ENCODE data around the gene KIFC1. TPM values are rescaled to one million over a fixed set of nuclear protein-coding genes. Genes with fewer than 3 reads are reported as not detected.

KIFC1 gene
- total and polyA plus RNA-seq, 9 of the 15 experiments (the other 6 are each of a cell fraction or from before 2014, with no cell fraction given), result 1.3 to 95.2 (median 76.9) TPM

DNA sequence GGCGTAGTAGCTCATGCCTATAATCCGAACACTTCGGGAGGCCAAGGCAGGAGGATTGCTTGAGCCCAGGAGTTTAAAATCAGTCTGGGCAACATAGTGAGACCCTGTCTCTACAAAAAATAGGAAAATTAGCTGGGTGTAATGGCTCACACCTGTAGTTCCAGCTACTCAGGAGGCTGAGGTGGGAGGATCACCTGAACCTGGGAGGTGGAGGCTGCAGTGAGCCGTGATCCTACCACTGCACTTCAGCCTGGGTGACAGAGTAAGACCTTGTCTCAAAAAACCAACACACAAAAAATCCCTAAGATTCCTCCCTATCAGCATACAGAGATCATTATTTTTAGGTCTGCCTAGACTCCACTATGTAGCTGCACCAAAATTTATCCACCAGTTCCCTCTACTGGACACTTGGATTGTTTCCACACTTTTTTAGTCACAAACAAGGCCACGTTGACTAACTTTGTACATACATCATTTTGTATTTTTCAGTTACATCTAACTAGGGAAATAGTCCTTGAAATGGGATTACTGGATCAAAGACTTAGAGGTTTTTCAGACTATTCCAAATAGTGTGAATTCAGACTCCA is 15.6 kb downstream of the KIFC1 start (continued):
- TF ChIP-seq HNRNPK (IDR thresholded peaks at IDR 0.05; ENCODE audit: low read depth, low read length, poor library complexity, severe bottlenecking) (no peak), PCBP1 (IDR thresholded peaks at IDR 0.05; ENCODE audit: low read depth, low read length, poor library complexity, severe bottlenecking) (no peak), RBFOX2 (IDR thresholded peaks at IDR 0.05; ENCODE audit: low read depth, low read length) (no peak), FOXA3 (CRISPR knock-in tag; conservative IDR thresholded peaks at IDR 0.05 in 1 of 2, IDR thresholded peaks at IDR 0.05 in 1 of 2) (no peak), REST (IDR thresholded peaks at IDR 0.05; ENCODE audit: borderline replicate concordance) (peak; percentile 68; the same call in 1 of the 2 replicates), REST (CRISPR knock-in tag; IDR thresholded peaks at IDR 0.05; ENCODE audit: low read depth) (no peak), SRSF1 (IDR thresholded peaks at IDR 0.05; ENCODE audit: low read depth, low read length) (no peak), MCM7 (IDR thresholded peaks at IDR 0.05) (no peak), GTF2A2 (tag; IDR thresholded peaks at IDR 0.05) (no peak), LEF1 (IDR thresholded peaks at IDR 0.05) (no peak), ZNF586 (CRISPR knock-in tag; conservative IDR thresholded peaks at IDR 0.05) (no peak), POLR2B (IDR thresholded peaks at IDR 0.05; ENCODE audit: low read depth, partially characterized antibody) (peak; percentile 49), HDAC3 (IDR thresholded peaks at IDR 0.05; ENCODE audit: borderline replicate concordance, partially characterized antibody) (no peak), GTF2F1 (IDR thresholded peaks at IDR 0.05; ENCODE audit: low read depth, low read length) (no peak), FUS (optimal IDR thresholded peaks at IDR 0.05; ENCODE audit: low read depth, low read length) (no peak), ZSCAN29 (IDR thresholded peaks at IDR 0.05) (no peak)
- TF ChIP-seq, protein P1, sequence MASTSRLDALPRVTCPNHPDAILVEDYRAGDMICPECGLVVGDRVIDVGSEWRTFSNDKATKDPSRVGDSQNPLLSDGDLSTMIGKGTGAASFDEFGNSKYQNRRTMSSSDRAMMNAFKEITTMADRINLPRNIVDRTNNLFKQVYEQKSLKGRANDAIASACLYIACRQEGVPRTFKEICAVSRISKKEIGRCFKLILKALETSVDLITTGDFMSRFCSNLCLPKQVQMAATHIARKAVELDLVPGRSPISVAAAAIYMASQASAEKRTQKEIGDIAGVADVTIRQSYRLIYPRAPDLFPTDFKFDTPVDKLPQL (IDR thresholded peaks at IDR 0.05; ENCODE audit: extremely low read depth, insufficient read length), result no peak
- TF ChIP-seq, protein P2, sequence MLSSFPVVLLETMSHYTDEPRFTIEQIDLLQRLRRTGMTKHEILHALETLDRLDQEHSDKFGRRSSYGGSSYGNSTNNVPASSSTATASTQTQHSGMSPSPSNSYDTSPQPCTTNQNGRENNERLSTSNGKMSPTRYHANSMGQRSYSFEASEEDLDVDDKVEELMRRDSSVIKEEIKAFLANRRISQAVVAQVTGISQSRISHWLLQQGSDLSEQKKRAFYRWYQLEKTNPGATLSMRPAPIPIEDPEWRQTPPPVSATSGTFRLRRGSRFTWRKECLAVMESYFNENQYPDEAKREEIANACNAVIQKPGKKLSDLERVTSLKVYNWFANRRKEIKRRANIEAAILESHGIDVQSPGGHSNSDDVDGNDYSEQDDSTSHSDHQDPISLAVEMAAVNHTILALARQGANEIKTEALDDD (IDR thresholded peaks at IDR 0.05), result peak; percentile 49; the same call in 1 of the 2 replicates
